Measurements from ENCODE around the gene COPA. TPM values are rescaled to one million over a fixed set of nuclear protein-coding genes. Genes with fewer than 3 reads are reported as not detected.

The COPA gene
- total RNA-seq, 1 experiment from 2014 or later: 118 TPM

DNA sequence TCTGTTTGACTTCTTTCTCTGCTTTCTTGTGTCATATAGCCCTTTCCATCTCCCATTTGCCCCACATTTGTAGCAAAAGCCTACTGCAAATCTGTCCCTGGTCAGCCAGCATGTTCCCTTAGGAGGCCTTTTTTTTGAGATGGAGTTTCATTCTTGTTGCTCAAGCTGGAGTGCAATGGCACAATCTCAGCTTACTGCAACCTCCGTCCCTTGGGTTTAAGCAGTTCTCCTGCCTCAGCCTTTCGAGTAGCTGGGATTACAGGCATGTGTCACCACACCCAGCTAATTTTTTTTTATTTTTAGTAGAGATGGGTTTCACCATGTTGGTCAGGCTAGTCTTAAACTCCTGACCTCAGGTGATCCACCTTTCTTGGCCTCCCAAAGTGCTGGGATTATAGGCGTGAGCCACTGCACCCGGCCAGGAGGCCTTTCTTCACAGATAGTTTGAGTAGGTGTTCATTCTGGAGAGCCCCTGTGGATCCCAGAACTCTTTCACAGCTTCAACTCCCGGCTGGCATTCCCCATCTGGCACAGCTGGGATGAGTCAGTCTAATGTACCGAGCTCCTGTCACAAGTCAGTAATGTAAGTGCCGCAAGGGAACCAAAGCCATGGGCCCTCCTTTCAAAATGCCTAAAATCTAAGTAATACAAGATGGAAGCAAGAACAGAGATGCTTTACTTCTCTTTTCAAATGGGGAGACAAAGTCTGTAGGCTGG lies 14.4 kb upstream of the COPA start:
- Histone ChIP-seq H3K27ac (ENCODE audit: low read length) (no peak overlapping the region), H3K9me3 (ENCODE audit: control insufficient read depth, insufficient read depth, low read depth, low read length) (no peaks in the 10 kb centered on the region), H3K27me3 (ENCODE audit: control insufficient read depth, insufficient read depth, low read length) (no peaks in the 10 kb centered on the region), H3K4me3 (ENCODE audit: low read depth in 2 of 2, low read length in 2 of 2) (no peak overlapping the region), H3K36me3 (ENCODE audit: control insufficient read depth, insufficient read depth, low read length) (peaks cover 12% of the 10 kb centered on the region; the same call in 1 of the 2 replicates), H3K4me1 (ENCODE audit: control insufficient read depth, insufficient read depth, low read length) (no peaks in the 10 kb centered on the region)
- BruUV-seq (replicated peaks): no TSS peak
- in situ Hi-C loops (cut with HindIII; ENCODE audit: low pct_unique_long_range_greater_than_20kb, low sequenced_read_pairs) (no loop called here), intact Hi-C loops (cut with micrococcal nuclease; ENCODE audit: unreplicated experiment) (no loop called here)
- ChIA-PET CTCF (no interaction called here), POLR2A (interaction anchor here (0.5 kb wide), 1 partner anchor 60 kb away, joined by 8 read pairs; no protein-coding TSS in a partner anchor)
- TF ChIP-seq, protein P1, sequence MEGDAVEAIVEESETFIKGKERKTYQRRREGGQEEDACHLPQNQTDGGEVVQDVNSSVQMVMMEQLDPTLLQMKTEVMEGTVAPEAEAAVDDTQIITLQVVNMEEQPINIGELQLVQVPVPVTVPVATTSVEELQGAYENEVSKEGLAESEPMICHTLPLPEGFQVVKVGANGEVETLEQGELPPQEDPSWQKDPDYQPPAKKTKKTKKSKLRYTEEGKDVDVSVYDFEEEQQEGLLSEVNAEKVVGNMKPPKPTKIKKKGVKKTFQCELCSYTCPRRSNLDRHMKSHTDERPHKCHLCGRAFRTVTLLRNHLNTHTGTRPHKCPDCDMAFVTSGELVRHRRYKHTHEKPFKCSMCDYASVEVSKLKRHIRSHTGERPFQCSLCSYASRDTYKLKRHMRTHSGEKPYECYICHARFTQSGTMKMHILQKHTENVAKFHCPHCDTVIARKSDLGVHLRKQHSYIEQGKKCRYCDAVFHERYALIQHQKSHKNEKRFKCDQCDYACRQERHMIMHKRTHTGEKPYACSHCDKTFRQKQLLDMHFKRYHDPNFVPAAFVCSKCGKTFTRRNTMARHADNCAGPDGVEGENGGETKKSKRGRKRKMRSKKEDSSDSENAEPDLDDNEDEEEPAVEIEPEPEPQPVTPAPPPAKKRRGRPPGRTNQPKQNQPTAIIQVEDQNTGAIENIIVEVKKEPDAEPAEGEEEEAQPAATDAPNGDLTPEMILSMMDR (IDR thresholded peaks at IDR 0.05): no peak
- no peak for TF ChIP-seq POLR2AphosphoS5 (IDR thresholded peaks at IDR 0.05; ENCODE audit: low read depth, low read length)
- no peak for TF ChIP-seq TCF7L2 (IDR thresholded peaks at IDR 0.05; ENCODE audit: low read depth, low read length)
- TF ChIP-seq SIN3A (IDR thresholded peaks at IDR 0.05; ENCODE audit: borderline replicate concordance, insufficient read depth, low read depth, low read length): no peak
- TF ChIP-seq REST (IDR thresholded peaks at IDR 0.05; ENCODE audit: insufficient read depth in 1 of 2, low read depth in 2 of 2, low read length in 1 of 2): no peak
- DNase-seq (ENCODE audit: low read depth, low spot score) (no peak), ATAC-seq (no peak)

DNA sequence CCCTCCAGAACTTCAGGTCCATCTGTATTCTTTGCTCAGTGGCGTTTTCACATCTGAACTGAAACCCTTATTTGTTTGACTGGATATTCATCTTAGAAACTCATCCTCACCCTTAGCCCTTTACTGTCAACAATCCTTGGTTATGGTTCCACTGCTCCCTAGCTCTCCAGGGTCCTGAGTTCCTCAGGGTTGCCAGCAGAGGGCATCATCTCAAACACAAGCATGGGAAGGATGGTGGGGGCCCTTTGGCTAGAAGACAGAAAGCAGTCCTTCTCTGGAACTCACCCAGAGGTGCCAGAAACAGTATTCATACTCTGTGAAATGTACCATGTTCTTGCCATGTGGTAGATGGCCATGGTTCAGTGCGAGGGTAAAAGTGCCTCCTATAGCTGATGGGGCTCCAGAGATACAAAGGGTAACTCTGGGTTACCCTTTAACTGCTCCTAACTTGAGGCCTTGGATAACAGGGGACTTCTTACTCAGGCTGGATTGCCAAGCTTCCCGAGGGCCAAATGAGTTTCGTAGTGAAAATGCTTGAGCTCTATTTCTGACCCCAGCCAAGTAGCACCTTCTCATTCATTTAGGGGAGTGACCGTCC lies 11.4 kb upstream of the COPA start:
- no peak for DNase-seq (ENCODE audit: low read depth, low spot score)
- in situ Hi-C loops (cut with HindIII; ENCODE audit: low pct_unique_long_range_greater_than_20kb, low sequenced_read_pairs): no loop called here

More for the DNA sequence above, 11.4 kb upstream of the COPA start:
- CTCF ChIA-PET: interaction anchor here (0.7 to 1.2 kb wide), 3 partner anchors 9 to 22 kb away, joined by 3 to 8 read pairs (median 4); no protein-coding TSS in a partner anchor
- TF ChIP-seq, protein P1 (IDR thresholded peaks at IDR 0.05): peak; percentile 70
- TF ChIP-seq TCF7L2 (IDR thresholded peaks at IDR 0.05; ENCODE audit: low read depth, low read length): no peak
- H3K9me3 ChIP-seq (ENCODE audit: control insufficient read depth, insufficient read depth, low read depth, low read length): no peaks in the 10 kb centered on the region
- intact Hi-C loops (cut with micrococcal nuclease; ENCODE audit: unreplicated experiment): no loop called here
- H3K4me1 ChIP-seq (ENCODE audit: control insufficient read depth, insufficient read depth, low read length): no peaks in the 10 kb centered on the region
- no peaks in the 10 kb centered on the region for H3K27me3 ChIP-seq (ENCODE audit: control insufficient read depth, insufficient read depth, low read length)
- peak; percentile 77; the same call in 1 of the 2 replicates for ATAC-seq
- H3K4me3 ChIP-seq (ENCODE audit: low read depth in 2 of 2, low read length in 2 of 2): no peak overlapping the region
- BruUV-seq (replicated peaks): no TSS peak
- H3K27ac ChIP-seq (ENCODE audit: low read length): no peak overlapping the region
- POLR2A ChIA-PET: no interaction called here
- H3K36me3 ChIP-seq (ENCODE audit: control insufficient read depth, insufficient read depth, low read length): peaks cover 15% of the 10 kb centered on the region

Measured in Panc1 (cell line).